Stimulated activated CD8-positive, alpha-beta memory T cell treated with anti-CD3 and anti-CD28 coated beads, Interleukin-2, amount 100 ng/mL, for 48 hours (primary cell): ENCODE results near the gene DEGS2.
A peak's percentile ranks its signal among the peaks of the same experiment; 100 is the strongest.

ENCODE experiments used
- DNase-seq, 2 donors: peaks; one replicate each; pipeline ENCODE4 v3.0.0-alpha.2; 2020; ENCODE audit warnings: low read depth in 2 of 2

The DEGS2 gene

GRCh38 chr14:100148837-100149731, 10.4 kb downstream of the DEGS2 start:
- no peak for DNase-seq

- no peak for DNase-seq
These were observed 11.6 kb downstream of the DEGS2 start for GRCh38 chr14:100147691-100148464.

- peak; percentile 48 to 58 for DNase-seq
These were observed 12.2 kb downstream of the DEGS2 start for GRCh38 chr14:100147181-100147631.

GRCh38 chr14:100146531-100147091, 12.8 kb downstream of the DEGS2 start:
- DNase-seq = no peak

- DNase-seq = no peak
These were observed 13.6 kb downstream of the DEGS2 start for GRCh38 chr14:100145682-100146464.

GRCh38 chr14:100144996-100145646, 14.3 kb downstream of the DEGS2 start:
- no peak for DNase-seq

GRCh38 chr14:100144645-100144995, 14.8 kb downstream of the DEGS2 start:
- DNase-seq = no peak

- no peak for DNase-seq
These were observed 15.5 kb downstream of the DEGS2 start for GRCh38 chr14:100143934-100144333.

GRCh38 chr14:100143523-100143922, 15.9 kb downstream of the DEGS2 start:
- DNase-seq = no peak

GRCh38 chr14:100142073-100143040, 17.1 kb downstream of the DEGS2 start:
- no peak for DNase-seq

- DNase-seq = no peak
These were observed 18.3 kb downstream of the DEGS2 start for GRCh38 chr14:100141098-100141497.

GRCh38 chr14:100140452-100141078, 18.9 kb downstream of the DEGS2 start:
- DNase-seq = no peak

GRCh38 chr14:100138955-100139354, 20.5 kb downstream of the DEGS2 start:
- no peak for DNase-seq

GRCh38 chr14:100138082-100138787, 21.2 kb downstream of the DEGS2 start:
- no peak for DNase-seq

GRCh38 chr14:100137173-100137572, 22.3 kb downstream of the DEGS2 start:
- DNase-seq = no peak

- DNase-seq = no peak
These were observed 23.7 kb downstream of the DEGS2 start for GRCh38 chr14:100135784-100136183.

- DNase-seq = no peak
These were observed 24.4 kb downstream of the DEGS2 start for GRCh38 chr14:100135073-100135472.

- DNase-seq = no peak
These were observed 24.9 kb downstream of the DEGS2 start for GRCh38 chr14:100134586-100134985.
